Muscle layer of duodenum (tissue), 2 donors: Measurements from ENCODE around the gene SCN3A.

ENCODE experiments used
- H3K27ac ChIP-seq: one replicate; pipeline ENCODE4 v1.7.0; 2013; ENCODE audit warnings: mild to moderate bottlenecking, low read length
- H3K27me3 ChIP-seq: one replicate; pipeline ENCODE4 v1.7.0; 2013; ENCODE audit warnings: low read depth, mild to moderate bottlenecking, control low read depth, low read length
- H3K36me3 ChIP-seq, 2 donors: one replicate each; pipeline ENCODE4 v1.7.0; 2013; ENCODE audit warnings: low read length in 2 of 2, control low read depth in 1 of 2, mild to moderate bottlenecking in 1 of 2; ENCODE audit not compliant: insufficient read depth in 2 of 2, control insufficient read depth in 1 of 2
- H3K4me1 ChIP-seq, 2 donors: one replicate each; pipeline ENCODE4 v1.7.0; 2013; ENCODE audit warnings: low read length in 2 of 2, mild to moderate bottlenecking in 2 of 2, control low read depth in 1 of 2, moderate library complexity in 1 of 2; ENCODE audit not compliant: insufficient read depth in 2 of 2, control insufficient read depth in 1 of 2
- H3K4me3 ChIP-seq, 2 donors: one replicate each; pipeline ENCODE4 v1.7.0; 2013; ENCODE audit warnings: low read length in 2 of 2, low read depth in 1 of 2, mild to moderate bottlenecking in 1 of 2
- H3K9me3 ChIP-seq, 2 donors: one replicate each; pipeline ENCODE4 v1.7.0; 2013; ENCODE audit warnings: low read length in 2 of 2, control low read depth in 1 of 2, mild to moderate bottlenecking in 1 of 2; ENCODE audit not compliant: control insufficient read depth in 1 of 2
- donor health status: healthy.

Gene SCN3A

GRCh38 chr2:165044505-165045303 lies 159.1 kb downstream of the SCN3A start:
- Histone ChIP-seq H3K4me3 (no peak overlapping the region), H3K27me3 (no peaks in the 10 kb centered on the region), H3K9me3 (no peaks in the 10 kb centered on the region), H3K4me1 (no peaks in the 10 kb centered on the region), H3K27ac (no peak overlapping the region), H3K36me3 (no peaks in the 10 kb centered on the region)
